Stimulated activated CD4-positive, alpha-beta T cell treated with anti-CD3 and anti-CD28 coated beads, Interleukin-1b, Interleukin-23, amount 100 ng/mL, for 1 hour (primary cell): ENCODE data around the gene GSN.

ENCODE experiments used
- DNase-seq, 2 donors: peaks; one replicate each; pipeline ENCODE4 v3.0.0-alpha.2; 2020; ENCODE audit warnings: low read depth in 2 of 2

GSN gene

DNA sequence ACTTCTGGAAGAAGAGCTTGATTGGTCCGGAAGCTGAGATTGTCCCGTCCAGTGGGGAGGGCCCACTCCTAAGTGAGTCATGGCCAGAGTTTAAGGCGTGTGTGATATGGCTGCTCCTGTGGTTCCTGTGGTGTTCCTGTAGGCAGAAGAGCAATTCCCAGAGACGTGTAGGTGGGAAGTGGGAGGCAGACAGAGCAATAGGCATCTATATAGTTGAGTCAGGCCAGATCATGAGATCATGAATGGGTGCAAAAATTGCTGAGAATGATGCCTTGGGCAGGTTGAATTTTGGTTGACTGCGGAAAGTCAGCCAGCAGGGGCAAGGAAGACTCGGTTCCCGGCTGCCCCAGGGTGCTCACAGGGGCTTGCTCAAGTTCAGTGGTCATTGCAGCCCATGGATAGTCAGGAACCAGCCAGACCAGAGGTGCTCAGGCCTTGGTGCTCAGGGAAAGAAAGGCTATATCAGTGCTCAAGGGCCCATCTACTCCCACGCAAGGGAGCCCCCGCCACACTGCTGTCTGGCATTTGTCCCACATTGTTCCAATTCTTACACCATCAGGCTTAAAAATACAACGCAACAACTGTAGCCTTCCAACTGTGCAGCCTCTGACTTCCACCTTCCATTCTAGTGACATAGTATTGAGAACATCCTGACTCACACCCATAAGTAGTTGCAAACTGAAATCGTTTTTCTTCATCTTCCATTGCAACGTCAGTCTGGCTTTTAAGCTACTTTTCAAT is 21.0 kb upstream of the GSN start:
- no peak for DNase-seq

DNA sequence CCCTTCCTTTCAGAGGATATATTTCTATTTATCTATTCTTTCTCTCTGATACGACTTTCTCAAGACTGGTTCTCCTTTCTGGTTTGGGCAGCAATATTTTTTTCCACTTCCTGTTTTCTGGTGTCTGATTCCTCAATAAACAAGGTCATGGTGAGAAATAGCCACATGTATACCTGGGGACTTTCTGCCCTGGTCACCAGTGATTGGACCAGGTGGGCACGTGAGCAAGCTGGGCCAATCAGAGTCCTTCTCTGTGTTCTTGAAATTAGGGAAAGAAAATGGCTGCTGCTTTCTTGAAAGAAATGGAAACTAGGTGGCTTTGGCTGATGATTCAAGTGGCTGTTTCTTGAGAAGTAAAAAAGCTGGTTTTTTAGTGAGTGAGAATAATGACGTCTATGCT is 18.4 kb upstream of the GSN start:
- DNase-seq = no peak

DNA sequence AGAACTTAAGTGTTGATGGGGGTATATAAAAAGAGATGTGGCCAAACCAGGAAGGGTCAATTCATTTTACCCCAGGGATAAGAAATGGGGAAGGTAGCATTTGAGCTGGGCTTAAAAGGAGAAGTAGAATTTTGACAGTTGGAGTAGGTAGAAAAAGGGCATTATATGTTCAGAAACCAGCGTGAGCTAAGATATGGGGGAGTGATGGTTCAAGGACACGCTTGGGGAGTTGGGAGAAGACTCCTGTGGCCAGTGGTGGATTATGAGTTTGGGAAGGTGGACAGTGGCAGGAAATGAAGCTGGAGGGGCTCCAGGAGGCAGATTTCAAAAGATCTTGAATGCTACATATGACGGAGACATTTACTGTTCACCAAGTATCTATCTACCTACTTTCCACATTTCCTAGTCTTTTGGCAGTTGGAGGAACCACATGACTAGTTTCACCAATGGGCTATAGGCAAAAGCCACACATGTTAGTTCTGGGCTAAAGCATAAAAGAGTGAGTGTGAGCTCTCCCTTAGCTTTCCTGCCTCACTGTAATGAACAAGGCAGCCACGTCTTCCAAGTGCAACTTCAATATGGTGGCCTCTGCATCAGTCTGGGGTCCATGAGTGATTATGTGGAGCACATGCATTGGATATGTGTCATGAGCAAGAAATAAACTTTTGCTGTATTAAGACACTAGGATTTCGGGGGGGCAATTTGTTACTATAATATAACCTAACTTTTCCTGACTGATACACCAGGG is 15.7 kb upstream of the GSN start:
- DNase-seq = no peak

DNA sequence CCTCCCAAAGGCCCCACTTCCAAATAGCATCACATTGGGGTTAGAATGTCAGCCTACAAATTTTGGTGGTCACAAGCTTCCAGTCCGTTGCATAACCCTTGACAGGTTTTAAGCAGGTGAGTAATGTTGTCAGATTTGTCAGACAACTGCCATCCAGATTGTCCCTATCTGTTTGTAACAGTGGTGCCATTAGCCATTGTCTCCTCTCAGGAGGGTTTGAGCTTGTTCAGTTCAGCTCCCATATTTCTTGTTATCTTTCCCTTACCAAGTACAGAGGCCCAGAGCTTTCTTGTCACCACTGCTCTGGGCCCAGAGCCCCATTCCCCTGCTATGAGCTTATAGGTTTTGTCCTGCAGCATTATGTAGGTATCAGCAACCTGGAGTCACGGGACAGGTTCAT is 14.8 kb upstream of the GSN start:
- DNase-seq = no peak

DNA sequence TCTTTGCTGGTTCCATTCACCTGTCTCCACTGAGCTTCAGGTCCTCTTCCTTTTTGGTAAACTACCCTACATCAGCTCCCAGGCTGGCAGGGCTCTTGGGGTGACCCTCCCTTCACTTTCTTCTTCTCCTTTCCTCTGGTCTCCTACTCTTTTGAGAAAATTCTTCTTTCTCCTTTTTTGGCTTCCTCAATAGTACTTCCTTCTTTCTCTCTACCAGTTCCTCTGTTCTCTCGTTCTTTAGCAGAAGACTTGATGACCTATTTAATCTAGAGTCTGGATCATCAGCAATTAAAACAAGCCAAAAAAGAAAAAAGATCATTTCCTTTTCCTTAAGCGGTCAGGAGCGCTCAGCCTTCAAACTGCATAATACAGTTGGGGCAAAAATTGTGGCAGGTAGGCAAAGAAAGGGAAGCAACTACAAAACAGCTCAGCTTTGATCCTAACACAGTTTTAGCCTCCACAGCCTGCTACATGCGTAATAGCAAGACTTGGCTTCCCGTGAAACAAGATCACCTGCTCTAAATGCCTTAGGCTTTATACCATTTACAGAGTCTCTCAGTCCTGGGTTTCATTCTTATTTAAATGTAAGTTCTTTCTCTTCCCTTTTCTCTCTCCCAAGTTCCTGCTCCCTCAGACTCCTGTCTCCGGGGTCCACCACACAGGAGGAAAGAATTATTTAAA is 14.0 kb upstream of the GSN start:
- DNase-seq = no peak

DNA sequence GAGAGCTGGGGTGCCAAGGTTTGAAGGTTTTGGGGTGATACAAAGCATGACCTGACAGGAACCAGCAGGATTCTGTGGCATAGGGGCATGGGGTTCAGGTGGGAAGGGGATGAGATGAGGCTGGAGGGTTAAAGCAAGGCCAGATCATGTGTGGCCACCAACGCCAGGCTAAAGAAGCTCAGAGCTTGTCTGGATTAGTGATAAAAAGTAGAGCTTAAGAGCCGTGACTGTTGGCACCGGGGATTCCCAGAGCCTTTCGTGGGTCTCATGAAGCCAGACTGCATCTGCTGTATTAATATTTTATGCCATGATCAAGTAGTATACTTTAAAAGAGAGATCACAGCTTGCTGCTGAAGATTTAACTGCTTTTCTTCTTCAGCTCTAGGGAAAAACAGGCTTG is 8.5 kb upstream of the GSN start:
- DNase-seq = no peak

DNA sequence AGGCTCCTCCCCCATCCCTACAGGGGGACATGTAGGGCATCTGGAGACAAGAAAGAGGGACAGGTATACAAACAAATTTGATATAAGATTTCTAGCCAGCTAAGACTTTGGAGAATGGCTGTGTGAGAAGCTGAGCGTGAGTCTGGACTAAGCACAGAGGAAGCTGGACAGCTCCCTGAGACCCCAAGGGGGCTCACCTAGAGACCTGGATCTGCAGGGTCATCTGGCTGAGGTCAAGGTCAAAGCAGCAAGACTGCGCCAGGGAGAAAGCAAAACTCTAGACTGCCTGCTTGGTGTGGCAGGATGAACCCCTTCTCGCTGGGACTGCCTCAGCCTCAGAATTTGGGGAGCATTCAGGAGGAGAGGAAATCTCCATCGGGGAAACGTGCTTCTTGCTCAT is 8.0 kb upstream of the GSN start:
- no peak for DNase-seq

DNA sequence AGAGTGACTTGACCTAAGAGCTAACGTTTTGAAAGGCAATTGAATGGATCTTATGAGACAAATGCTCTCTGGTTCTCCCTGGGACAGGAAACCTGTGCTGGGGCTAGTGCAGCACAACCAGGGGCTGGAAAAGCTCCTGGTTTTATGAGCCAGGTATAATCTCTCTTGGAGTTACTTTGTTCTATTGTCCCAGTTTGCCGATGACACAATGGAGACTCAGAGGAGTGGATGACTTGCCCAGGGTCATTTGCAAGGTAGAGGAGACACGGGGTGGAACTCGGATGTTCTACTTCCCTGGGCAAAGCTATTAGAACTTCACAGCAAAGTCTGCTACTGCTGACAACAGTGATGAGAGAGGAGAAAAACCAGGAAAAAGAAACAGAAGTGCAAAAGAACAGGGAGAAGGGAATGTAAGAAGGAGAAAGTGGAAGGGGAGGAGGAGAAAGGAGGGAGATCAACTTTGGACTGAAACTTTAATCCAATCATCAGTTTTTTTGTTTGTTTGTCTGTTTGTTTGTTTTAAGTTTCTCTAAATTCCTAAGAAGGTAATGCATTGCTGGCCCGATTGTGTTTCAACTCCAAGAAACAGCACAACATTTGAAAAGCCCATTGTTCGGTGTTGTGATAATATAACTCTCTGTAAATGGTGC is 7.4 kb upstream of the GSN start:
- no peak for DNase-seq

DNA sequence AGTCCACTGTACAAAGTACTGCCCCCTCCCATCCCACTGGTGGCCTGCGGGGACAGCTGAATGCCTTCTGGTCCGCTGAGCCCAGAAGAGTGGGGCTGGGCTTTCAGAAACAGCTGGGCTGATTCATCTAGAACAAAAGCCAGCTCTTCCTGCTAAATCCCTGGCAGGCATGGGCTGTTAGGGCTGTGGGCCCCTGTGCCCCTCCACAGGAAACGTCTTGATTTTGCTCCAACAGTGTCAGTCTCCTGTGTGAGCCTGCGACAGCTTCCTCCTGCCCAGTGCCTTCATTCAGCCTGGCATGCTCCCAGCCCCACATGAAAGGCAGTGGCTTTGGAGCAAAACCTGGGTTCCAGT is 6.9 kb upstream of the GSN start:
- no peak for DNase-seq

DNA sequence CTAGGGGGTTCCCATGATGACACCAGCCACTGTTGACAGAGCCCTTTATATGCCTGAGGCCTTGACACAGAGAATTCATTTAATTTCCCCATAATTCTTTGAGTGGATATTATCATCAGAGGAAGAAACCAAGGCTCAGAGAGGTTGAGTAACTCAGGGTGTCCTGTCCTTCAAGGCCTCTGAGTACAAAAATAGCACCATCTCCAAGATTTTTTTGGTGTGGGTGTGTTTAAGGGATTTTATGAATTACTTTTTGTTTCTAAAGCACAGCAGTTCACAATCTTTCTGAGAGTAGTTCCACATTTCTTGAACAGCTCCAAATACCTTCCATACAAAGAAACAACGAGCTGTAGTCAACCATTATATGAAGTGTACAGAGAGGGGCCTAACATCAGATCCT is 6.2 kb upstream of the GSN start:
- DNase-seq = no peak

DNA sequence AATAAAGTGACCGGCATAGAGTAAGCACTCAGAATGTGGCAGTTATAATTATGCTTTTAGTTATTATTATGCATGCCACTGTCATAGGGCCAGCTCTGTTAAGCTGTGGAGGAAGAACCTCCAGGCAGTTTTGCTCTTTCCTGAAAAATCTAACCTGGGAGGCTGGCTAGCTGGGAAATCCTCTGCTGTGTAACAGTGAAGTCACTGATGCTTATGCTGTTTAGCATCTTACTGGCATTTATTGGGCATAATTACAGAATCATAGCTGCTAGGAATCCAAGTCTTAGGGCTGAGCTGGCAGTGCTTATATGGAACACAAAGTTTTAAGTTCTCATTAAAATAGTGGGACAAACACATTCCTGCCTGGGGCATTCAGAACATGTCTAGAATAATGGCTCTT is 5.5 kb upstream of the GSN start:
- no peak for DNase-seq

DNA sequence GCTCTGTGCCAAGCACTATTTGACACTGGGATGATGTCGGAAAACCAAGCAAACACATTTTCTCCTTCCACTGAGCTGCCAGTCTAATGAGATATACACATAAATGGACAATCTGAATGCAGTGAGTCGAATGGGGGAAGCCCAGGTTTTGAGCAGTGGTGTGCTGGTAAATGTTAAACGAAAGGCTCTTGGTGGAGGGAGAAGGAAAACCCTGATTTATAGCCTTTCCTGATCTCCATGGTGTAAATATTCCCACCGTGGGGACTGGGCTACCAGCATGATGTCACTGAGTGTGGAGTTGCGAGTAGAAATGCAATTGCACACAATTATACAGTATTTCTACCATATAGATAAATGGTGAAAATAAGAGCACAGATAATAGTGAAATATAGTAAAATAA is 5.0 kb upstream of the GSN start:
- no peak for DNase-seq

DNA sequence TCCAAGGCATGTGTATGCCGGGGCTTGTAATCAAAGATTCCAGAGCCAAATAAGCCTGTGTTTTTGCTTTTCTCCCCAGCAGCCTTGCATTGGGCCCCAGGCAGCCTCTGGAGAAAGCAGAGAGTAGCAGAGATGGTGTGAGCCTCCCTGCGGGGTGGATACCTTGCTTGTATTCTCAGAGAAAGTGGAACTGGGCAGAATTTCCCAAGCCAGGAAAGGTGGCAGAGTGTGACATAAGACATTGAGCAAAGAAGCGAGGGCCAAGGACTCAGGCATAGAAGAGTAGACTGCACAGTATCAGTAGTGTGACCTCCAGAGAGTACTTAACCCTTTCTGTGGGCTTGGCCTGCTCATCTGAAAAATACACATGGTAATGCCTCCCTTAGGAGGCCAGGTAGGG is 1.6 kb upstream of the GSN start:
- DNase-seq = no peak

DNA sequence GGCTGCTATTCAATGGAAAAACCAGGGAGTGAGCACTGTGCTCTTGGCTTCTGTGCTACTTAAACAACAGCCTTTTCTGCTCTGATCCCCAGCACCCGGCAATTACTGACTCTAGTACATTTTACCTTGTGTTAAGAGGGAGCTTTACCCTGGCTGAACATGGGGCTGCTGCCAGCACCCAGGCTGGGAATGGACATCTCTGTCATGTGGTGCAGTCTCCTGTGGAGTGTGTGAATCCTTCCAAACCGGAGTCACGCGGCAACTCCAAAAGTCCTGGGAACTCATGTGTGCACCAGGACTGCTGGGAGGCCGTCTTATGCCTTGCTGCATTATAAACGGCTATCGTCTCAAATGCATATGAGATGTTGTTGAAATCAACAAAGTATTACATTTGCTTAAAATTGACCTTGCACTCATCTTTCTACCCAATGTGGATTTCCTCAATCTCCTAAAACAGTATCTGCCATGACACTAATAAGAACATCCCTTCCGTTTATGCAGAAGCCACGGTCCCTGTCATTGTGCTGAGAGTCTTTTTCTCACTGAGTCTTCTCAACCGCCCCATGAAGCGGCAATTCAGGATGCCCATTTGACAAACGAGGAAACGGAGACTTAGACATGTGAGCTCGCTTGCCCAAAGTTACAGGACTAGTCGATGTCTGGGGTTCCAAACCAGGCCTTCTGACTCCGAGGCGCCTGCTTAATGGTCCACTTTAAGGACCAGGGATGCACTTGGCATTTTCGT is 884 bp upstream of the GSN start:
- DNase-seq = no peak

DNA sequence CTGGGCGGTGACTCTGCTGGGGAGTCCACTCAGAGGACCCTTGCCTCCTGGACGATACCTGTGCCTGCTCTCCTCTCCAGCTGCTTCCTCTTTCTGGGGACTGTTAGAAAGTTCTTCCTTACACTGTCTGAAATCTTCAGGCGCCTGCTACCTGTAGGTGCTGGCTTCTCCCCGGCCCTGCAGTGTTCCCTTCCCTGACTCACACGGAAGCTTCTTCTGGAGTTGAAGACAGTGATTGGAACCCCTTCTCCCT is 562 bp downstream of the GSN start:
- no peak for DNase-seq

DNA sequence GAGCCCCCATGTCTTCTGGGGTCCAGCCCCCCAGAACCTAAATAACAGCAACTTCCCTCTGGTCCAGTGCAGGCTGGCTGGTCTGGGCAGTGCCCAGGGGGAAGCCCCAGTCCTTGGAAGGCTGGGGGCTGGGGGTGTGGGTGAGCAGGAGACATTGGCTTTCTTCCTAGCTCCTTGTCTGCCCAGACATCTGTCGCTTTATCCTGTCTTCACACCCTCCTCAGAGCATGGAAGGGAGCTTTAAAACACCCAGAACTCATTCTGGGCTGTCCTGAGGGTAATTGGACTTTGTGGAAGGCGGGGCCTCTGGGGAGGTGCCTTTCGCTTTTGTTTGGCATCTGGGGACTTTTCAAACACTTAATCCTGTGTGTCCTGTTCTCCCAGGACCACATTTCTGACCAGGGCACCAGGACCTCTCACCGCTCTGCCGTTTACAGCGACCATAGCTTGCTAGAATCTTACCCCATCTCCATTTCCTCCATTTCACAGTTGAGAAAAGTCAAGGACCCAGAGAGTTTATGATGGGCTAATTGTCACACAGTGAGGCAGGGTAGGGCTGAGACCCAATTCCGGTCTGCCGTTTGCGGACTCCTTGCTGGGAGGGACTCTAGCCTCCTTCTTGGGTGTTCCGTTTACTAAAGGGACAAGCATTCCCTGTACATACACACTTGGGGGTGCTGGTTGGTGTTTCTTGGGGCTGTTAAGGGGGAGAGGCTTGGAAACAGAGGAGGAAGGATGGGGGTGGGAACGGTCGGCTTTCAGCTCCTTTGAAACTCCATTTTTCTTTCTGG is 1.1 kb downstream of the GSN start:
- DNase-seq = no peak

DNA sequence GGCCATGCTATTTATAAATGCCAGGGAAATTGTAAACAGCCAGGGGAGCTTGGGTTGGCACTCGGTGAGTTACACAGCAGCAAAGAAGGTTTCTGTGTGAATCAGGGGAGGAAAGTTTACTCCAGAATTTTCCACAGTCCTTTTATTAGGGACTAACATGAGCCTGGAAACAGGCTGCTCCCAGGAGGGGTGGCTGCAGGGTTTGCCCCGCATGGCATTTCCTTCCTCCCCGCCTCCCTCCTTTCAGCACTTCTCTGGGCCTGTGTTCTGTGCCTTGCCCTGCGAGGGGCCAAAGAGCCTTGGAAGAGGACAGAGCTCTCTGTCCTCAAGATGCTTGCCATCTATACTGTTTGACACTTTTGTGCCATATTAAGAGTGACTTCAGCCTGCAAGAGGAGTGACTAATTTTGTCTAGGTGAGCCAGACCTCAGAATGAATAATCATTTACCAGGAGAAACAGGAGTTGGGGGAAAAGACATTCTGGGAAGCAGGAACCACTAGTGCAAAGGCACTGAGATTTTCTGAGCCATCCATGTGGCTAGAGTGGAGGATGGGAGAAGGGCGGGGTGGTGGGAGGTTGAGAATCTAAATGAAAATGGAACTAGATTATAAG is 1.8 kb downstream of the GSN start:
- DNase-seq = no peak

DNA sequence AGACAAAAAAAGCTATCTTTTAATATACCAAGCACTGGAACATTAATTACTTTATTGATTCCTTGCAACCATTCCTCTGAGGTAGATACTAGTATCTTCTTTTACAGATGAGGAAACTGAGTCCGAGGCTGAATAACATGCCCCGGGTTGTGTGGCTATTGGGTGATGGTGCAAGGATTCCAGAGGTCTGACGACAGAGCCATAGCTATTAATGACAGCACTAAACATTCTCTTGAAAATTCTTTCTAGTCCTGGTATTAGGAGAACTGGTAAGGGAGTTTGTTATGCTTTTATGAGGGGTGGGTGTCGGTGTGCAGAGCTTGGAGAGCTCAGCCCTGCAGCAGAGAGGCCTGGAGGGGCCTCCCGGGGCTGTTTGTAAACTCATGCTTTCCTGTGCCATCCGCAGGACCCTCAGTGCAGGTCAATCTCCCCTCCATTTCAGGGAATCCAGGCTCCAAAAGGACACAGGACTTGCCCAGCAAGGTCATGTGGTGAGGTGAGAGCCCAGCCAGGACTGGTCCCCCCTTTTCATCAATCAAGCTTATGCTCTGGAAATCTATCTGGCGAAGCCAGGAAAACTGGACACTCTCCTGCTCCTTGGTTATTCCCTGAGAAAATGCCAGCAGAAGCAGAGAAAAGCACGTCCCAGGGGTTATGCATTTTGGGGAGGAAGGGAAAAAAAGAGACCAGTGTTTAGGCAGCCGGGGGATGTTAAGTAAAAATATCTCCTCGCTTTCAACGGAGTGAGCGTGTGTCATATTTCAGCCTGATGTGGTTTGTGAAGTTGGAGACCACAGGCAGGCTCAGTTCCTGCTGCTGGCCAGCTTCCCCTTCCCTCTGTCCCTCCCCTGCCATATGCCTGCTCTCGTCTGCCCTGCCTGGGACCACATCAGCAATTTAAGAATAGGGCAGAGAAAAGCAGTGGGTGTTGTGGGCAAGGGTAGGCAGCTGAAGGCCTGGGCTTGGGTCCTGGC is 3.7 kb downstream of the GSN start:
- DNase-seq = no peak

DNA sequence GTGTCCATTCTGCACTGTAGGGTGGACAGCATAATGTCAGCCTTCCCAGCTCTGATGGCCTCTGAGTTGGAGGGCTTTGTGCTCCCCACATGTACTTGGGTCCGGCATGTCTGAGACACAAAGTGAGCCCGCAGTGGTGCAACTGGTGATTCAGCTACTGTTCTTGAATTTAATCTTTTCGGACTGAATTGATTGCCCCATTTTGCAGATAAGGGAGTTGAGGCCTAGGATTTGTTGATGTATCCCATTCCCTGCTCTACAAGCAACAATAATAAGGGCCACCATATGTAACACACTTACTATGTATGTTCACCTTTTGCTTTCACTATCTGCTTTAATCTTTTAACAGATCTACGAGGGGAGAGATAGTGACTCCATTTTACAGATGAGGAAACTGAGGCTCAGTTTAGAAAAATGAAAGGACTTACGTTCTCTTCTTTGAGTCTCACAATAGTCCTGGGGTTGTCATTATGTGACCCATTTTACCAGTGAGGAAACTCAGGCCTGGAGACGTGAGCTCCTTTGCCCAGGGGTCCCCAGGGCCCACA is 4.5 kb downstream of the GSN start:
- no peak for DNase-seq
